GM12864 (cell line): ENCODE measurements around the gene CELSR1.

Experiments
- DNase-seq: peaks from one replicate; pipeline ENCODE4 v3.0.0-alpha.2; 2011; ENCODE audit warnings: low read depth
- H3K4me3 ChIP-seq: 2 replicates; pipeline ENCODE4 v1.5.1; 2011; ENCODE audit warnings: mild to moderate bottlenecking, low read depth, low read length, control low read depth
- TF ChIP-seq, protein P1 (sequence below): IDR thresholded peaks from 2 replicates; pipeline ENCODE4 v1.5.1; 2011; ENCODE audit warnings: low read depth, mild to moderate bottlenecking, moderate library complexity, low read length, control low read depth, inconsistent platforms; ENCODE audit errors: missing control alignments

CELSR1 gene

DNA sequence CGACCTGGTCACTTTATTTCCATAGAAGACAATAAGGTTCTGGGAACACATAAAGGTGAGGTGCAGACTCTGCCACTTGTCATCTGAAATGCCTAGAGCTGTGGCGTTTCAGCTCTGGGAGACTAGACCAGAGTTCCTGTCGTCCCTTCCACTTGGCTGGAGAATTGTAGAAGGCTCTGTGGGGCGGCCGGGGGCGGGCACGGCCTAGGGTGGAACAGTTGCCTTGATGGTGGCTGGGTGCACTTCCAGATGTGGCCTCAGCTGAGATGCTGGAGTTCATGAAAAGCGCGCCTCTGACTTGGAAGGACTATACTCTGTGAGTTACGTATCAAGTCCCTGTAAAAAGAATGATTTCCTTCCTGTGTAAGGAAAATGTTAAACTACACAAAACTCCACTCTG, 185.1 kb downstream of the CELSR1 start:
- no peak for DNase-seq
- TF ChIP-seq, protein P1, sequence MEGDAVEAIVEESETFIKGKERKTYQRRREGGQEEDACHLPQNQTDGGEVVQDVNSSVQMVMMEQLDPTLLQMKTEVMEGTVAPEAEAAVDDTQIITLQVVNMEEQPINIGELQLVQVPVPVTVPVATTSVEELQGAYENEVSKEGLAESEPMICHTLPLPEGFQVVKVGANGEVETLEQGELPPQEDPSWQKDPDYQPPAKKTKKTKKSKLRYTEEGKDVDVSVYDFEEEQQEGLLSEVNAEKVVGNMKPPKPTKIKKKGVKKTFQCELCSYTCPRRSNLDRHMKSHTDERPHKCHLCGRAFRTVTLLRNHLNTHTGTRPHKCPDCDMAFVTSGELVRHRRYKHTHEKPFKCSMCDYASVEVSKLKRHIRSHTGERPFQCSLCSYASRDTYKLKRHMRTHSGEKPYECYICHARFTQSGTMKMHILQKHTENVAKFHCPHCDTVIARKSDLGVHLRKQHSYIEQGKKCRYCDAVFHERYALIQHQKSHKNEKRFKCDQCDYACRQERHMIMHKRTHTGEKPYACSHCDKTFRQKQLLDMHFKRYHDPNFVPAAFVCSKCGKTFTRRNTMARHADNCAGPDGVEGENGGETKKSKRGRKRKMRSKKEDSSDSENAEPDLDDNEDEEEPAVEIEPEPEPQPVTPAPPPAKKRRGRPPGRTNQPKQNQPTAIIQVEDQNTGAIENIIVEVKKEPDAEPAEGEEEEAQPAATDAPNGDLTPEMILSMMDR = no peak

DNA sequence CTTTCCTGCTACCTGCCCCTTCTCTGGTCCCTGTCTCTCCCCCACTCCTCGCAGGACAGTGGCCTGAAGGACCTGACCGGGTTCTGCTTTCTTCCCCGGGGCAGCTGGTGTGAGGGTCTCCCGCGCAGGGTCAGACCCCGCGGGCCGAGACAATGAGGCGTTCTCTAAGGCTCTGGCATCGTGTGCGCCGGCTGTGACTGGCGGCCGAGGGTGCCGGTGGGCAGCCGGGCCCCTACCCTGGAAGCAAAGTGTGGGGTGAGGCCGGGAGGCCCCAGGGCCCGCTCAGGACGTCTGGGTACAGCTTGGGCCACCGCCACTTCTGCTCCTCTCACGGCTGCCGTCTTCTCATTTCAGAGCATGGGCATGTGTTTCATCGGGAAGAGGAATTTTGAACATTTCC, 185.7 kb downstream of the CELSR1 start:
- TF ChIP-seq, protein P1 = no peak
- DNase-seq = no peak
- no peak overlapping the region for H3K4me3 ChIP-seq

More for the DNA sequence above, 185.1 kb downstream of the CELSR1 start:
- H3K4me3 ChIP-seq = no peak overlapping the region

DNA sequence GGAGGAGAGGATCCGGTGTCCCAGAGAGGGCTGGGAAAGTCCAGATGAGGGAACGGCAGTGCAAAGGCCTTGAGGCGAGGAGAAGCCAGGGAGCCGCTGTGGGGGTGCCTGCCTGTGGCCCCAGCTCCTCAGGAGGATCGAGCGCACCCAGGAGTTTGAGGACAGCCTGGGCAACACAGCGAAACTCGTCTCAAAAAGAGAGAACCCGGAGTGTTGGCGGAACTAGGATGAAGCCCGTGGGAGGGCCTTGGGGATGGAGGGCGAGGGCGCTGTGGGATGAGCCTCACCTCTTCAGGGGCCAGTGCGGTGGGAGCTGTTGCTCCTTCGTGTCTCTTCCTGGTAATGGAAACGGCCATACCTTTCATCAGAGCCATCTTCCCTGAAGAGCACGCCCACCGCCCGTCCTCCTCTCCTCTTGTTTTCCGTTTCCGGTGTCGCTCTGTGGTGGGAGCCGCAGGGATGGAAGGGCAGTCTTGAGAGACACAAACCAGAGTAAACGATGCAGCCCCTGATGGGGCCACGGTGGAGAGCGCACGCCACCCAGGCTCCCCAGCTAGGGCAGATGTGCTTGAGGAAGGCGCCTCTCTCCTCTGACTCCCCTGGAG, 186.2 kb downstream of the CELSR1 start:
- TF ChIP-seq, protein P1 = no peak
- H3K4me3 ChIP-seq = no peak overlapping the region
- no peak for DNase-seq

DNA sequence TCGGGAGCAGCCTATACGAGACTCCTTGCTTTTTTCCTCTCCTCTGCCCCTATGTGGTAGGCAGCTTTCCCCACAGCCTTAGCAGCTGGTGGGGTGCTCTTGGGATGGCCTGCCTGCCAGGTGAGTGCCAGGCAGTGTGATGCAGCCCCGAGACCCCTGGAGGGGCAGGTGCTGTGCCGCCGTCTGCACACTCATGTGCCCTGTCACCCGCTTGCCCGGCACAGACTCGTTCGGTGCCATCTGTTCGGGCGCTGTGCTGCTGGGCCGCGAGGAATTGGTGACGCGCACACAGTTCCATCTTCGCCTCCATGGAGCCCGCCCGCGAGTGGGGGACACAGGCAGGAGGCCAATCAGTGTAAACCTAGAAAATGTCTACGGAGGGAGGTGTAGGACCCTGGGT, 186.8 kb downstream of the CELSR1 start:
- TF ChIP-seq, protein P1 = no peak
- H3K4me3 ChIP-seq = no peak overlapping the region
- no peak for DNase-seq

DNA sequence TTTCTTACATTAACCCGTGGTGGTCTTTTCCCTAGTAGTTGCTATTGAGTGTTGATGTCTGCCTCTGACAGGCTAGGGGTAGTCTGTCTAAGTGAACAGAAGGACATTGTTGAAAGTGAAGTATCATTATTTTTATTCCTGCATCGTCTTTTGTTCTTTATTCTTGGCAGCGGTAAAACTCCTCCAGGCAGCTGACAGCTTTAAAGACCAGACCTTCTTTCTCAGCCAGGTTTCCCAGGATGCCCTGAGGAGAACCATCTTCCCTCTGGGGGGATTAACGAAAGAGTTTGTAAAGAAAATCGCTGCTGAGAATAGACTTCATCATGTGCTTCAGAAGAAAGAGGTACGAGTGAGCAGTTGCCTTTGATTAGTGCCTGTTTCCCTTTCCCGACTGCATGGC, 187.3 kb downstream of the CELSR1 start:
- no peak for DNase-seq
- TF ChIP-seq, protein P1 = no peak
- H3K4me3 ChIP-seq = no peak overlapping the region

DNA sequence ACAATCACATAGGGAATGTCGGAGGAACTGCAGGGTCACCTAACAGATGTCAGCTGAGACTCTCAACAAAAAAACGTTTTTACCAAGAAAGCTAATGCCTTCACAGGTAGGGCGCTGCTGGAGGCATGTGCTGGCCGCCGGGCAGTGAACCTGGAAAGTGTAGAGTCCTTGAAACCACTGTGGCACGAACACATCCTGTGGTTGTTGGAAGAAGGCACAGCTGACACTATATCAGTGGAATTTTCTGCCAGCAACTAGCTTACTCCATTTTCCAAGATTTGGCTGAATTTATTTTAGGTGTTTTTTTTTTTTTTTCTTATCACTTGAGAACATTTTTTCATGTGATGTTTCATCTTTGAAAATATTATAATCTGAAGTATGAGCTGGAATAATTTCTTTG, 187.7 kb downstream of the CELSR1 start:
- no peak for DNase-seq

DNA sequence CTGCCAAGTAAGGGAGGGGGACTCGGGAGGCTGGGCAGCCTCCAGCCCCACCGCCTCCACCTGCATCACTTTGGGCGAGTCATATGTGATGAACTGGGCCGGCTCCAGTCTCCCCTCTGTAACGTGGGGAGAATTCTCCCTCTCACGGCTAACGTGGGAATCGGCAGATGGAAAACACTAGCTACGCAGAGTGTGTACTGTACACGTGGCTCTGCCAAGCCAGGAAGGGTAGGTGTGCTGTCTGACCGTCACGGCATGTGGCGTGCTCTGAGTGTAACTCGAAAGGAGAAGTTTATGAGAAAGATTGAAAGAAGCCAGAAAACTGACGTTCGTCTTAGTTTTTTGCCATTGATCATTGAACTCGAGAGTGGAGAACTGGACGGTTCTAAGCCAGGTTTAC, 188.2 kb downstream of the CELSR1 start:
- no peak for DNase-seq
- TF ChIP-seq, protein P1 = no peak
- H3K4me3 ChIP-seq = no peak overlapping the region

More for the DNA sequence above, 187.7 kb downstream of the CELSR1 start:
- no peak overlapping the region for H3K4me3 ChIP-seq
- TF ChIP-seq, protein P1 = no peak
